Stomach (tissue), 9 donors: ENCODE measurements around the gene CENPM. TPM values are rescaled to one million over a fixed set of nuclear protein-coding genes. Genes with fewer than 3 reads are reported as not detected.

Experiments
- DNase-seq, 2 donors: peaks; one replicate each; pipeline versions ENCODE4 v3.0.0 to v3.0.0-alpha.2; 2013 to 2019
- H3K27ac ChIP-seq, 5 donors: fragments of 200-600 bp in 4 of 5; sonication (generic) in 4 of 5; one replicate each; pipeline ENCODE4 v1.5.1; 2013 to 2019; ENCODE audit warnings: mild to moderate bottlenecking in 1 of 5, moderate library complexity in 1 of 5
- H3K27me3 ChIP-seq, 3 donors: fragments of 200-600 bp; sonication (generic); one replicate each; pipeline ENCODE4 v1.5.1; 2017 to 2019; ENCODE audit warnings: mixed run types in 1 of 3
- H3K36me3 ChIP-seq, 4 donors: fragments of 200-600 bp; sonication (generic); 1 replicate in 3 of 4; 2 replicates in 1 of 4; pipeline ENCODE4 v1.5.1; 2016 to 2019
- H3K4me1 ChIP-seq, 4 donors: fragments of 200-600 bp; sonication (generic); one replicate each; pipeline ENCODE4 v1.5.1; 2016 to 2019
- H3K4me3 ChIP-seq, 4 donors: fragments of 200-600 bp; sonication (generic) in 3 of 4; one replicate each; pipeline ENCODE4 v1.5.1; 2016 to 2019; ENCODE audit warnings: mild to moderate bottlenecking in 1 of 4
- H3K9me3 ChIP-seq, 4 donors: fragments of 200-600 bp; sonication (generic); one replicate each; pipeline ENCODE4 v1.5.1; 2016 to 2019
- CTCF ChIP-seq, 7 experiments: fragments of 450-650 bp in 4 of 7; fragments of 200-600 bp in 3 of 7; sonication (generic) in 3 of 7; IDR thresholded peaks; one replicate each; pipeline ENCODE4 v1.5.1; 2016 to 2019; ENCODE audit warnings: antibody characterized with exemption in 7 of 7, control low read depth in 2 of 7, mild to moderate bottlenecking in 1 of 7
- EP300 ChIP-seq: sonication (generic); formaldehyde crosslinking; IDR thresholded peaks from one replicate; pipeline ENCODE4 v1.6.1; 2017; ENCODE audit warnings: antibody characterized with exemption
- POLR2A ChIP-seq, 4 donors: fragments of 450-650 bp; IDR thresholded peaks; one replicate each; pipeline ENCODE4 v1.6.1; 2016; ENCODE audit warnings: antibody characterized with exemption in 4 of 4, control low read depth in 2 of 4, mild to moderate bottlenecking in 1 of 4, moderate library complexity in 1 of 4
- POLR2AphosphoS5 ChIP-seq, 3 donors: sonication (generic); formaldehyde crosslinking; IDR thresholded peaks; one replicate each; pipeline ENCODE4 v1.6.1; 2016; ENCODE audit warnings: antibody characterized with exemption in 3 of 3
- WGBS, 5 donors: extraction: QIAGEN DNeasy Blood & Tissue Kit in 3 of 5; methylation state at CpG; one replicate each; pipeline versions ENCODE4 v1.1.5 to v1.1.7; 2013 to 2018; 5-methylcytosine and 5-hydroxymethylcytosine counted together
- intact Hi-C: fragments of 100-400 bp; cut with DNase I; formaldehyde crosslinking; loops from one replicate; pipeline ENCODE4 v1.15.1; 2023; ENCODE audit warnings: low total_unique reads
- polyA plus RNA-seq, 3 donors: library from polyadenylated mRNA; stranded (reverse); fragments of 200-250 nt; gene quantifications; one replicate each; pipeline ENCODE4 v1.2.3, GENCODE V29; 2013
- total RNA-seq, 5 donors: library from RNA; depleted of rRNA; stranded (reverse); fragments of >200 nt; gene quantifications; one replicate each; pipeline versions ENCODE4 v1.1.0 to v1.2.3, GENCODE V29; 2014 to 2016
- donor health status: healthy with polysubstance abuse.
- donor health status: Bipolar disorder and iron deficiency.
- donor health status: healthy.

The CENPM gene
- total and polyA plus RNA-seq, 8 donors = 6.1 to 64.3 (median 15.8) TPM; not detected in 1

DNA sequence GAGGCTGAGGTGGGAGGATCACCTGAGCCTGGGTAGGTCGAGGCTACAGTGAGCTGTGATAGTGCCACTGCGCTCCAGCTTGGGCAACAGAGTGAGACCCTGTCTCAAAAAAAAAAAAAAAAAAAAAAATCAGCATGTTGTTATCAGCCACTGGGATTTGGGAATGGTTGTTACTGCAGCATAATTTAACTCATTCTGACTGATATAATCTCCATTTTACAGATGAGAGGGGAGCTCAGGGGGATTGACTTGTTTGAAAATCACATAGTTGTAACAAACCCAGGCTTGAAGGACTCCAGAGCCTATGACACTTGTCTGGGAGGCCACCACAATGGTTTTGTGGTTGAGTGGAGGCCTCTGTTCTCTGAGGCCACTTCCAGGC is 19.3 kb upstream of the CENPM start:
- H3K27ac ChIP-seq = no peak overlapping the region
- no peak for DNase-seq
- peaks cover 0 to 16% (median 10%) of the 10 kb centered on the region in 4 donors for H3K4me1 ChIP-seq
- 91 to 100% (median 100%) methylated on average over 2 of the region's 2 CpGs for WGBS, 5 donors
- no peak overlapping the region for H3K4me3 ChIP-seq
- no peaks in the 10 kb centered on the region for H3K36me3 ChIP-seq
- intact Hi-C loops = no loop called here
- no peak for TF ChIP-seq POLR2A (IDR thresholded peaks at IDR 0.05)
- no peak for TF ChIP-seq POLR2AphosphoS5 (IDR thresholded peaks at IDR 0.05)
- no peak for TF ChIP-seq CTCF (IDR thresholded peaks at IDR 0.05)
- no peak for TF ChIP-seq EP300
- peaks cover 0 to 20% (median 0%) of the 10 kb centered on the region in 3 donors for H3K27me3 ChIP-seq
- H3K9me3 ChIP-seq = no peaks in the 10 kb centered on the region

DNA sequence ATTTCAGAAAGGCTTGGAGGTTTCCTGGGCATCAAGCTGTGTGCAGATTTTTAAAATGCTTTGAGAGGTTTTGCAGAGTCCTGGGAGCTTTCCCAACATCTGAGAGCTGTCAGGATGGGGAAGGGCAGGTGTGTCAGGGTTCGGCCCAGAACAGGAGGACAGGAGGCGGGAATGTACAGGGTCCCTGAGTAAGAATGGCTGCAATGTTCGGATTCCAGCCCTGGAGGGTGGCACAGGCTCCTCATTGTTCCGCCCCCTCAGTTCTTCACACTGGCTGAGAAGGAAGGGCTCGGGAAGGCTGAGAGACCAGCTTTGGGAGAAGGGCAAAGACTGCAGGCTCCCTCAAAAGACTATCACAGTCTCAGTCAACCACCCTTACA is 17.1 kb upstream of the CENPM start:
- Histone ChIP-seq H3K27ac (peak overlapping the region in 4 of 5 donors; percentile 14 to 41 (median 34)), H3K9me3 (no peaks in the 10 kb centered on the region), H3K36me3 (no peaks in the 10 kb centered on the region), H3K4me1 (peaks cover 0 to 28% (median 14%) of the 10 kb centered on the region in 4 donors), H3K4me3 (no peak overlapping the region), H3K27me3 (no peaks in the 10 kb centered on the region)
- WGBS, 5 donors = 36 to 51% (median 39%) methylated on average over 5 of the region's 5 CpGs
- intact Hi-C loops = no loop called here
- no peak for DNase-seq
- TF ChIP-seq POLR2A (IDR thresholded peaks at IDR 0.05) (no peak), POLR2AphosphoS5 (IDR thresholded peaks at IDR 0.05) (no peak), EP300 (no peak), CTCF (IDR thresholded peaks at IDR 0.05) (no peak)

DNA sequence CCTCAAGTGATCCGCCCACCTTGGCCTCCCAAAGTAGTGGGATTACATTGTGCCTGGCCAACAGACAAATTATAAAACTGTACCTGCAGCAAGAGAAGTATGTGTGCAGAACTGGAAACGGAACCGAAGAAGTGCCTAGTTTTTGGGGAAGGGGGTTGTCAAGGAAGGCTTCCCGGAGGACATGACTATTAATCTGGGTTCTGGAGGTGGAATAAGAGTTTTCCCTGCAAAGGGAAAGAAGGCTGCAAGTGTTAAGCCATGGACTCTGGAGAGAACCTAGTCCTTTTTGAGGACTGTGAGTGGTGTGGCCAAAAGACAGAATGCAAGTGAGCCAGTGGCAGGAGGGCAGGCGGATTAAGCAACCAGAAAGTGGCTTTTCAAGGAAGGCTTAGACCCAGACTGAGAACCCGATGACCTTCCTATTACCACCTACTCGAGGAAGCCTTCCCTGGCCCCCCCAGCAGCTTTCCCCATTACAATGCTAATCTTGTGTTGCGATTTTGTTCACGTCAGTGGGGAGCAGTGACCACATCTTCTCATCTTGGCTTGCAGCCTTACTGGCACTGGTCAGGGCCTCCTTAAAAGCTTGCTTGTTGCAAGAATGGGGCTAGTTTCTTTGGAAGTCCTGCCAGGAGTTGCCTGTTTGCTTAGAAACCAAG is 16.6 kb upstream of the CENPM start:
- Histone ChIP-seq H3K27me3 (no peaks in the 10 kb centered on the region), H3K4me1 (peaks cover 0 to 28% (median 14%) of the 10 kb centered on the region in 4 donors), H3K27ac (peak overlapping the region in 4 of 5 donors; percentile 14 to 41 (median 34)), H3K36me3 (no peaks in the 10 kb centered on the region), H3K9me3 (no peaks in the 10 kb centered on the region), H3K4me3 (no peak overlapping the region)
- intact Hi-C loops = no loop called here
- peak; percentile 41 to 65 for DNase-seq
- 50 to 64% (median 59%) methylated on average over 9 of the region's 9 CpGs for WGBS, 5 donors
- TF ChIP-seq POLR2AphosphoS5 (IDR thresholded peaks at IDR 0.05) = peak in 1 of 3 donors; percentile 18
- TF ChIP-seq EP300 = no peak

- DNase-seq = no peak
- peaks cover 4 to 21% (median 12%) of the 10 kb centered on the region in 4 donors for H3K4me1 ChIP-seq
- 42 to 70% (median 52%) methylated on average over 15 to 23 of the region's 23 CpGs for WGBS, 5 donors
- intact Hi-C loops = no loop called here
- H3K36me3 ChIP-seq = no peaks in the 10 kb centered on the region
- H3K27me3 ChIP-seq = peaks cover 0 to 13% (median 0%) of the 10 kb centered on the region in 3 donors
- TF ChIP-seq CTCF (IDR thresholded peaks at IDR 0.05) (peak in 1 of 7 experiments; percentile 30), POLR2A (IDR thresholded peaks at IDR 0.05) (no peak)
- H3K27ac ChIP-seq = no peak overlapping the region
- peak overlapping the region; percentile 30 to 47 (median 34) for H3K4me3 ChIP-seq
- H3K9me3 ChIP-seq = no peaks in the 10 kb centered on the region
These were observed 11.1 kb upstream of the CENPM start for GRCh38 chr22:41957941-41958556.

GRCh38 chr22:41952713-41953112 is 5.8 kb upstream of the CENPM start:
- no peaks in the 10 kb centered on the region for H3K9me3 ChIP-seq
- intact Hi-C loops = no loop called here
- 84 to 94% (median 88%) methylated on average over 2 of the region's 2 CpGs for WGBS, 5 donors
- H3K27ac ChIP-seq = no peak overlapping the region
- no peak overlapping the region for H3K4me3 ChIP-seq
- no peak for DNase-seq
- TF ChIP-seq POLR2AphosphoS5 (IDR thresholded peaks at IDR 0.05) (no peak), CTCF (IDR thresholded peaks at IDR 0.05) (no peak), POLR2A (IDR thresholded peaks at IDR 0.05) (no peak), EP300 (no peak)
- H3K4me1 ChIP-seq = peaks cover under 1 to 7% (median 5%) of the 10 kb centered on the region in 4 donors
- H3K27me3 ChIP-seq = peaks cover 0 to 18% (median 0%) of the 10 kb centered on the region in 3 donors
- no peaks in the 10 kb centered on the region for H3K36me3 ChIP-seq
